ENCODE measurements around the gene SMPDL3A. TPM values are rescaled to one million over a fixed set of nuclear protein-coding genes. Genes with fewer than 3 reads are reported as not detected.

Gene SMPDL3A
- total and polyA plus RNA-seq, 2 of the 8 experiments (the other 6 are each of a cell fraction or from before 2014, with no cell fraction given) = 3.5 to 3.9 TPM

DNA sequence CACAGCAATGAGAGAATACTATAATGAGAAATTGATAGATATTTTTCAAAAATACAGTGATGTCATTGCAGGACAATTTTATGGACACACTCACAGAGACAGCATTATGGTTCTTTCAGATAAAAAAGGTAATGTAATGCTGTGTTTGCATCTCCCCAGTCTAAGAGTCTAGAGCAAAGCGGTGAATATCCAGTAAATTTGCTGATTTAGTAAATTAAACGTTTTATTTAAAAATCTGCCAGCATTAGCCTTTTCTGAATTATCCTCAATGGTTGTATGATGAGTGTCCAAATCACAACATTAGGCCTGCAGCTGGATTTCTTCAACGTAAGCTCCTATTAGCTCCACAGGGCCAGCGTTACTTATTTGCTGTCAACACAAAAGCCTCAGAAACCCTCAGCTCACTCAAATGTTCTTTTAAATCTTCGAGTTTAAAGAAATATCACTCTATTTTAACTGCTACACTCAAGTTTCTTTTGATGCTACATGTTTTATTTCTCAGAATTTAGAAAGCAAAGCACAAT is 16.0 kb downstream of the SMPDL3A start:
- Histone ChIP-seq H3K36me3 (ENCODE audit: control insufficient read depth in 2 of 4, insufficient read depth in 4 of 4, low read length in 3 of 4) (no peaks in the 10 kb centered on the region; a peak in 1 of 8 replicates), H4K20me1 (replicated peaks in 1 of 2; ENCODE audit: control insufficient read depth in 1 of 2, insufficient read depth in 2 of 2, low read length in 2 of 2) (no peaks in the 10 kb centered on the region), H2AFZ (ENCODE audit: low read length) (no peak overlapping the region), H3K14ac (ENCODE audit: insufficient read length) (no peak overlapping the region), H4K91ac (replicated peaks; ENCODE audit: insufficient read length, low read length) (no peak overlapping the region), H3K27ac (ENCODE audit: low read depth, low read length) (no peak overlapping the region), H3K27me3 (replicated peaks in 1 of 4; ENCODE audit: control insufficient read depth in 3 of 4, extremely low read depth in 1 of 4, insufficient read depth in 3 of 4, low read length in 3 of 4) (no peaks in the 10 kb centered on the region), H3K4ac (replicated peaks; ENCODE audit: insufficient read length, low read depth, low read length) (no peak overlapping the region), H3K4me2 (ENCODE audit: insufficient read depth in 1 of 2, low read depth in 2 of 2, low read length in 2 of 2) (no peak overlapping the region), H2BK15ac (ENCODE audit: low read length) (no peak overlapping the region), H2AK5ac (ENCODE audit: low read depth, low read length) (no peak overlapping the region), H3K56ac (replicated peaks; ENCODE audit: insufficient read length, low read depth, low read length) (no peak overlapping the region), H3K79me2 (ENCODE audit: control insufficient read depth in 1 of 2, insufficient read depth in 2 of 2, low read length in 2 of 2) (no peaks in the 10 kb centered on the region), H4K8ac (ENCODE audit: extremely low read depth, insufficient read depth, low read length) (no peak overlapping the region), H3K9ac (replicated peaks in 1 of 4; ENCODE audit: extremely low read depth in 1 of 4, low read depth in 3 of 4, low read length in 3 of 4) (no peak overlapping the region), H3K23ac (ENCODE audit: insufficient read length) (no peak overlapping the region), H3K9me3 (ENCODE audit: insufficient read depth in 2 of 2, low read depth in 1 of 2, low read length in 1 of 2) (no peaks in the 10 kb centered on the region), H2BK120ac (replicated peaks; ENCODE audit: low read depth, low read length) (no peak overlapping the region), H3K18ac (ENCODE audit: extremely low read depth, low read length) (no peak overlapping the region), H3K79me1 (ENCODE audit: low read depth, low read length) (no peaks in the 10 kb centered on the region), H2BK20ac (ENCODE audit: low read length) (no peak overlapping the region), H3K23me2 (ENCODE audit: low read depth, low read length) (no peaks in the 10 kb centered on the region), H4K5ac (ENCODE audit: insufficient read length, low read depth, low read length) (no peak overlapping the region), H2BK5ac (ENCODE audit: low read depth, low read length) (no peak overlapping the region), H2BK12ac (ENCODE audit: low read depth, low read length) (no peak overlapping the region), H3K4me1 (replicated peaks in 1 of 4; ENCODE audit: control insufficient read depth in 3 of 4, insufficient read depth in 4 of 4, low read length in 3 of 4) (no peaks in the 10 kb centered on the region), H3K4me3 (ENCODE audit: extremely low read depth in 1 of 4, insufficient read depth in 2 of 4, low read depth in 3 of 4, low read length in 4 of 4) (no peak overlapping the region)
- ChIA-PET CTCF (ENCODE audit: partially characterized antibody) (interaction anchor here (0.7 kb wide), 1 partner anchor 17 kb away, joined by 3 read pairs; no protein-coding TSS in a partner anchor), POLR2A (ENCODE audit: partially characterized antibody) (no interaction called here)
- DNase-seq (ENCODE audit: low read depth in 1 of 2, low spot score in 2 of 2) (no peak), FAIRE-seq (no peak)
- TF ChIP-seq RXRA (IDR thresholded peaks at IDR 0.05; ENCODE audit: insufficient read depth, low read depth, low read length) (no peak), BCL11A (IDR thresholded peaks at IDR 0.05; ENCODE audit: low read depth in 2 of 2, low read length in 2 of 2) (no peak), CREB1 (IDR thresholded peaks at IDR 0.05) (no peak), POLR2A (IDR thresholded peaks at IDR 0.05; ENCODE audit: control extremely low read depth in 1 of 2, low read depth in 2 of 2, low read length in 2 of 2) (no peak), CEBPB (IDR thresholded peaks at IDR 0.05; ENCODE audit: low read depth, low read length) (no peak), SAP30 (IDR thresholded peaks at IDR 0.05; ENCODE audit: insufficient read depth, insufficient replicate concordance, low read length) (no peak), TAF1 (IDR thresholded peaks at IDR 0.05; ENCODE audit: low read depth, low read length) (no peak), SUZ12 (IDR thresholded peaks at IDR 0.05; ENCODE audit: low read length) (no peak)
- TF ChIP-seq, protein P1, sequence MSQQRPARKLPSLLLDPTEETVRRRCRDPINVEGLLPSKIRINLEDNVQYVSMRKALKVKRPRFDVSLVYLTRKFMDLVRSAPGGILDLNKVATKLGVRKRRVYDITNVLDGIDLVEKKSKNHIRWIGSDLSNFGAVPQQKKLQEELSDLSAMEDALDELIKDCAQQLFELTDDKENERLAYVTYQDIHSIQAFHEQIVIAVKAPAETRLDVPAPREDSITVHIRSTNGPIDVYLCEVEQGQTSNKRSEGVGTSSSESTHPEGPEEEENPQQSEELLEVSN (IDR thresholded peaks at IDR 0.05) = no peak
- WGBS, 2 experiments (ENCODE audit: extremely low coverage in 1 of 2, insufficient coverage in 1 of 2, insufficient read length in 1 of 2, insufficient replicate concordance in 2 of 2, low coverage in 1 of 2, low lambda C conversion rate in 2 of 2, missing lambda C conversion rate in 1 of 2) = 89% methylated on average over 5 of the region's 5 CpGs; no CpG with 5 or more reads in 1 of the 2 experiments

Measured in H1 (cell line).